SK-N-SH treated with all-trans-retinoic acid at 6 μM for 48 hours (cell line): ENCODE data around the gene LSR.

ENCODE experiments used
- BACH2 ChIP-seq: fragments of 250-450 bp; sonication (Bioruptor Pico); IDR thresholded peaks from 2 replicates; pipeline ENCODE4 v1.9.0; 2021; ENCODE audit warnings: mild to moderate bottlenecking, borderline replicate concordance
- ESRRG ChIP-seq: fragments of 250-450 bp; sonication (Bioruptor Pico); IDR thresholded peaks from 2 replicates; pipeline ENCODE4 v1.6.1; 2021; ENCODE audit warnings: mild to moderate bottlenecking
- OSR1 ChIP-seq: fragments of 250-450 bp; sonication (Bioruptor Pico); IDR thresholded peaks from 2 replicates; pipeline ENCODE4 v1.8.0; 2022; ENCODE audit warnings: moderate library complexity, mild to moderate bottlenecking, inconsistent platforms
- PPARA ChIP-seq: fragments of 250-450 bp; sonication (Bioruptor Pico); IDR thresholded peaks from 2 replicates; pipeline ENCODE4 v1.5.0; 2020; ENCODE audit warnings: mild to moderate bottlenecking, borderline replicate concordance
- TCF4 ChIP-seq: fragments of 250-450 bp; sonication (Bioruptor Pico); IDR thresholded peaks from 2 replicates; pipeline ENCODE4 v1.8.0; 2021; ENCODE audit warnings: mild to moderate bottlenecking, moderate library complexity, borderline replicate concordance
- TOX ChIP-seq: fragments of 250-450 bp; sonication (Bioruptor Pico); IDR thresholded peaks from 2 replicates; pipeline ENCODE4 v1.8.0; 2021; ENCODE audit warnings: mild to moderate bottlenecking, moderate library complexity, borderline replicate concordance
- ZFP3 ChIP-seq: fragments of 250-450 bp; sonication (Bioruptor Pico); IDR thresholded peaks from 2 replicates; pipeline ENCODE4 v1.5.0; 2020; ENCODE audit warnings: mild to moderate bottlenecking, moderate library complexity
- ZNF70 ChIP-seq: fragments of 450-650 bp; formaldehyde crosslinking; IDR thresholded peaks from 2 replicates; pipeline ENCODE4 v1.5.0; 2020; ENCODE audit warnings: mild to moderate bottlenecking, moderate library complexity
- ZNF8 ChIP-seq: fragments of 450-650 bp; formaldehyde crosslinking; IDR thresholded peaks from 2 replicates; pipeline ENCODE4 v1.5.0; 2020; ENCODE audit warnings: mild to moderate bottlenecking, moderate library complexity

DNA sequence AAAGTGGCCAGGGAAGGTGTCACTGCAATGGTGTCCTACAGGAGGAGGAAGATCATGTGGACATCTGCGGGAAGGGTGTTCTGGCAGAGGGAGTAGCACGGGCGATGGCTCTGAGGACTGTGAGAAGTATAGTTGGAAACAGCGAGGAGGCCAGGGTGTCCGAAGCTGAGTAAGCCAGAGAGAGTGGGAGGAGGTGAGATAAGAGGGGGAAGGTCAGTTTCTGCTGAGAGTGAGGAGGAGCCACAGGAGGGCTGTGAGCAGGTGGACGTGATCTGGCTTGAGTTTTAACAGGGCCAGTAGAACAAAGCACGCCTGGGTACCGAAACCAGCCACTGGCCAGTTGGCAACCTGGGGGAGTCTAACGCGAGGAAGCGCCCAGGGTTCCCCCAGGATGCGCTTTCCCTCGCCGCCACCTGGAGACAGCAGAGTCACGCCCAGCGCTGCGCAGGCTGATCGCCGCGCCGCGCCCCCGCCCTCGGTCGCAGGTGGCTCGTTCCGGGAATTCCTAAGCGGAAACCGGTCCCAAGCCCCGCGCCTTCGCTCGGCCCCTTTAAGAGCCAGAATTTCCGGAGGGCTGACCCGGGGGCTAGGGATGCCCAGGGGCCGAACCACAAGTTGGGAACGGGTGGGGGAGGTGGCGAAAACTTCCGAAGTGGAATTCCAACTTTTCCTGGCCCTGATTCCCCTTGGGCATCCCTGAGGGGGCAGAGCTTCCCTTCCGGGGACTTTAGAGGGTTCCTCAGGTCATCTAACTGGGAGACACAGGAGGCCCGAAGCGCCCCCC is 1.1 kb upstream of the LSR start:
- no peak for TF ChIP-seq TCF4 (CRISPR knock-in tag)
- TF ChIP-seq OSR1 = no peak
- TF ChIP-seq PPARA = no peak
- TF ChIP-seq ZFP3 = no peak
- TF ChIP-seq ESRRG (CRISPR knock-in tag) = no peak
- TF ChIP-seq BACH2 (CRISPR knock-in tag) = no peak
- no peak for TF ChIP-seq ZNF8 (CRISPR knock-in tag)
- TF ChIP-seq TOX = no peak
- TF ChIP-seq ZNF70 (CRISPR knock-in tag) = no peak
